HepG2 (cell line): Measurements from ENCODE around the gene TRAP1. TPM values are rescaled to one million over a fixed set of nuclear protein-coding genes. Genes with fewer than 3 reads are reported as not detected.

Experiments
- ATAC-seq: fragments of 200-7000 bp; cut with Tn5 transposase; 3 replicates; pipeline ENCODE4 v1.9.1; 2020; ENCODE audit warnings: mild to moderate bottlenecking, moderate library complexity
- BruUV-seq: library from RNA; stranded (reverse); fragments of 400-500 nt; replicated peaks from 2 replicates; lab custom pipeline; 2021; lab: Mats Ljungman, UMichigan
- CTCF ChIA-PET: fragments of 300-600 bp; formaldehyde crosslinking; extraction: SDS; loops from one replicate; lab custom pipeline; 2021; ENCODE audit warnings: low total read pairs, inconsistent platforms, low intra/inter-chr PET ratio; lab: Yijun Ruan, JAX
- POLR2A ChIA-PET: fragments of 350-600 bp; sonication (Branson Sonifier 250); formaldehyde crosslinking; loops from one replicate; lab custom pipeline; 2020; ENCODE audit warnings: antibody characterized with exemption, inconsistent platforms; lab: Yijun Ruan, JAX
- DNase-seq: peaks from one replicate; pipeline ENCODE4 v3.0.0-alpha.2; 2015; ENCODE audit warnings: low spot score
- FAIRE-seq: peaks from 3 replicates; lab custom pipeline; 2011; peaks lifted over from hg19 to GRCh38; lab: Jason Lieb, UNC
- H2AFZ ChIP-seq: one replicate; pipeline ENCODE4 v1.6.1; 2011; ENCODE audit warnings: low read length, inconsistent platforms
- H3K27ac ChIP-seq: fragments of 300-600 bp; 3 replicates; pipeline ENCODE4 v1.8.0; 2011; ENCODE audit warnings: mixed run types, mild to moderate bottlenecking, mixed read lengths, low read length, inconsistent platforms; ENCODE audit not compliant: insufficient read depth; ENCODE audit errors: extremely low read length
- H3K27me3 ChIP-seq, 2 experiments: fragments of 200-600 bp in 1 of 2; 2 replicates in 1 of 2; 3 replicates in 1 of 2; pipeline versions ENCODE4 v1.6.0 to v1.8.0; 2011; ENCODE audit warnings: low read length in 2 of 2, mild to moderate bottlenecking in 2 of 2, moderate library complexity in 2 of 2, inconsistent platforms in 1 of 2; ENCODE audit not compliant: insufficient read depth in 2 of 2, control insufficient read depth in 1 of 2
- H3K36me3 ChIP-seq, 2 experiments: fragments of 200-600 bp in 1 of 2; replicated peaks in 1 of 2; 2 replicates in 1 of 2; 3 replicates in 1 of 2; pipeline versions ENCODE4 v1.5.1 to v1.8.0; 2011; ENCODE audit warnings: low read length in 2 of 2, inconsistent platforms in 1 of 2; ENCODE audit not compliant: insufficient read depth in 2 of 2, control insufficient read depth in 1 of 2
- H3K4me1 ChIP-seq: 2 replicates; pipeline ENCODE4 v1.5.1; 2012; ENCODE audit warnings: low read length, inconsistent platforms; ENCODE audit not compliant: insufficient read depth
- H3K4me2 ChIP-seq: 2 replicates; pipeline ENCODE4 v1.6.0; 2011; ENCODE audit warnings: low read depth, low read length, inconsistent platforms
- H3K4me3 ChIP-seq, 3 experiments: fragments of 200-600 bp in 1 of 3; sonication (generic), shearing (Covaris generic) in 1 of 3; replicated peaks in 1 of 3; 2 replicates each; pipeline ENCODE4 v1.5.1; 2011 to 2016; ENCODE audit warnings: low read length in 3 of 3, inconsistent platforms in 2 of 3, low read depth in 2 of 3, mild to moderate bottlenecking in 2 of 3, control low read depth in 1 of 3, mixed read lengths in 1 of 3; ENCODE audit not compliant: insufficient read depth in 1 of 3
- H3K79me2 ChIP-seq: one replicate; pipeline ENCODE4 v1.6.1; 2011; ENCODE audit warnings: low read length, inconsistent platforms; ENCODE audit not compliant: insufficient read depth
- H3K9ac ChIP-seq: 2 replicates; pipeline ENCODE4 v1.6.0; 2011; ENCODE audit warnings: mild to moderate bottlenecking, low read depth, low read length, inconsistent platforms; ENCODE audit not compliant: insufficient read depth
- H3K9me3 ChIP-seq: 2 replicates; pipeline ENCODE4 v1.5.1; 2012; ENCODE audit warnings: mild to moderate bottlenecking, low read length
- H4K20me1 ChIP-seq: 2 replicates; pipeline ENCODE4 v1.6.0; 2011; ENCODE audit warnings: inconsistent platforms, mild to moderate bottlenecking, low read length, moderate library complexity; ENCODE audit not compliant: insufficient read depth
- AGO2 ChIP-seq: fragments of 200-400 bp; formaldehyde crosslinking; optimal IDR thresholded peaks from 2 replicates; pipeline ENCODE3; 2017; ENCODE audit warnings: mild to moderate bottlenecking, low read depth, low read length, moderate library complexity
- ATF3 ChIP-seq: sonication (generic); formaldehyde crosslinking; IDR thresholded peaks from 2 replicates; pipeline ENCODE4 v1.4.0; 2020; ENCODE audit warnings: missing genetic modification reagents
- HHEX ChIP-seq: IDR thresholded peaks from 2 replicates; pipeline ENCODE4 v1.6.1; 2016; ENCODE audit warnings: control low read depth
- HIVEP1 ChIP-seq: sonication (generic); formaldehyde crosslinking; IDR thresholded peaks from 2 replicates; pipeline ENCODE4 v1.4.0; 2020; ENCODE audit warnings: mild to moderate bottlenecking, missing genetic modification reagents
- HNF4A ChIP-seq: sonication (generic); formaldehyde crosslinking; IDR thresholded peaks from 2 replicates; pipeline ENCODE4 v1.4.0; 2020; ENCODE audit warnings: missing genetic modification reagents
- KAT8 ChIP-seq: IDR thresholded peaks from 2 replicates; pipeline ENCODE4 v1.6.1; 2016; ENCODE audit warnings: missing genetic modification reagents, missing compliant biosample characterization
- NCOA2 ChIP-seq: sonication (generic); formaldehyde crosslinking; IDR thresholded peaks from 2 replicates; pipeline ENCODE4 v1.8.0; 2022; ENCODE audit warnings: inconsistent platforms
- NFAT5 ChIP-seq: sonication (generic); formaldehyde crosslinking; IDR thresholded peaks from 2 replicates; pipeline ENCODE4 v1.4.0; 2020; ENCODE audit warnings: missing genetic modification reagents
- NFIC ChIP-seq: IDR thresholded peaks from 2 replicates; pipeline ENCODE4 v1.6.1; 2012; ENCODE audit warnings: mild to moderate bottlenecking, low read length, inconsistent platforms
- PBX3 ChIP-seq: sonication (generic); formaldehyde crosslinking; IDR thresholded peaks from 2 replicates; pipeline ENCODE4 v1.8.1; 2023; ENCODE audit warnings: missing genetic modification reagents, inconsistent platforms, borderline replicate concordance
- RORA ChIP-seq: sonication (generic); formaldehyde crosslinking; IDR thresholded peaks from 2 replicates; pipeline ENCODE4 v1.5.0; 2020; ENCODE audit warnings: mild to moderate bottlenecking, missing genetic modification reagents, moderate library complexity
- ZBTB25 ChIP-seq: IDR thresholded peaks from 2 replicates; pipeline ENCODE4 v1.6.1; 2018; ENCODE audit warnings: missing genetic modification reagents
- ZBTB38 ChIP-seq: sonication (generic); formaldehyde crosslinking; IDR thresholded peaks from 2 replicates; pipeline ENCODE4 v1.5.1; 2020; ENCODE audit warnings: mild to moderate bottlenecking, missing genetic modification reagents
- ZNF282 ChIP-seq: fragments of 450-650 bp; IDR thresholded peaks from 2 replicates; pipeline ENCODE4 v1.6.1; 2018; ENCODE audit not compliant: partially characterized antibody
- ZNF451 ChIP-seq: sonication (generic); formaldehyde crosslinking; IDR thresholded peaks from 2 replicates; pipeline ENCODE4 v1.5.0; 2020; ENCODE audit warnings: mild to moderate bottlenecking, missing genetic modification reagents
- ZNF567 ChIP-seq: sonication (generic); formaldehyde crosslinking; IDR thresholded peaks from 2 replicates; pipeline ENCODE4 v1.8.1; 2023; ENCODE audit warnings: mild to moderate bottlenecking, missing genetic modification reagents, borderline replicate concordance
- ZNF597 ChIP-seq: sonication (generic); formaldehyde crosslinking; IDR thresholded peaks from 2 replicates; pipeline ENCODE4 v1.5.0; 2020; ENCODE audit warnings: missing genetic modification reagents
- WGBS: methylation state at CpG from one replicate; pipeline ENCODE4 v1.1.6; 2017; ENCODE audit warnings: low lambda C conversion rate; 5-methylcytosine and 5-hydroxymethylcytosine counted together
- in situ Hi-C: cut with HindIII; loops from 2 replicates; pipeline ENCODE4 v1.10.0; 2017; ENCODE audit warnings: low pct_unique_long_range_greater_than_20kb; ENCODE audit not compliant: extremely low pct_ligation_motif_present
- intact Hi-C: fragments of 100-400 bp; cut with micrococcal nuclease; formaldehyde crosslinking; loops from one replicate; pipeline ENCODE4 v1.10.0; 2022; ENCODE audit not compliant: unreplicated experiment
- polyA plus RNA-seq, 8 experiments: library from polyadenylated mRNA; depleted of rRNA in 3 of 8; stranded (reverse) in 7 of 8; unstranded in 1 of 8; fragments of >200 nt; fragmentation: Illumina TruSeq in 4 of 8; extraction: Trizol in 4 of 8; gene quantifications; 2 replicates each; pipeline versions ENCODE4 v1.2.1 to v1.2.3, GENCODE V29; 2011 to 2016; ENCODE audit warnings: low read depth in 4 of 8, missing spikeins in 1 of 8, mixed read lengths in 1 of 8; ENCODE audit not compliant: insufficient read depth in 1 of 8
- total RNA-seq, 5 experiments: library from RNA; depleted of rRNA; stranded (reverse); fragments of >200 nt; fragmentation: Illumina TruSeq; extraction: Trizol; gene quantifications; 2 replicates each; pipeline ENCODE4 v1.2.3, GENCODE V29; 2016; ENCODE audit warnings: low read depth in 1 of 5

TRAP1 gene
- total and polyA plus RNA-seq, 2 of the 13 experiments (the other 11 are each of a cell fraction or from before 2014, with no cell fraction given), result 127 to 240 TPM

- no TSS peak for BruUV-seq
- Histone ChIP-seq H3K9me3 (no peaks in the 10 kb centered on the region), H3K36me3 (peaks cover 35 to 75% of the 10 kb centered on the region in 2 experiments), H3K27me3 (no peaks in the 10 kb centered on the region), H3K4me2 (no peak overlapping the region), H3K27ac (no peak overlapping the region), H3K79me2 (no peaks in the 10 kb centered on the region), H3K4me1 (no peaks in the 10 kb centered on the region), H3K9ac (no peak overlapping the region), H2AFZ (no peak overlapping the region), H4K20me1 (no peaks in the 10 kb centered on the region), H3K4me3 (no peak overlapping the region)
- CTCF ChIA-PET, result no interaction called here
- in situ Hi-C loops (no loop called here), intact Hi-C loops (no loop called here)
- POLR2A ChIA-PET, result no interaction called here
- no peak for FAIRE-seq
- 98% methylated on average over 25 of the region's 25 CpGs for WGBS
- DNase-seq, result no peak
- ATAC-seq, result no peak
- no peak for TF ChIP-seq NFAT5 (CRISPR knock-in tag)
- TF ChIP-seq ZBTB25 (CRISPR knock-in tag), result no peak
- TF ChIP-seq PBX3 (CRISPR knock-in tag), result no peak
- TF ChIP-seq ZNF282, result no peak
- TF ChIP-seq ATF3, result no peak
- no peak for TF ChIP-seq ZNF451 (CRISPR knock-in tag)
- TF ChIP-seq HNF4A (CRISPR knock-in tag), result no peak
- TF ChIP-seq ZNF597 (CRISPR knock-in tag), result no peak
- no peak for TF ChIP-seq ZBTB38
- no peak for TF ChIP-seq NFIC
- TF ChIP-seq AGO2, result no peak
- no peak for TF ChIP-seq RORA (CRISPR knock-in tag)
- no peak for TF ChIP-seq NCOA2
- no peak for TF ChIP-seq HHEX (CRISPR knock-in tag)
- TF ChIP-seq HIVEP1 (CRISPR knock-in tag), result no peak
- no peak for TF ChIP-seq KAT8
- TF ChIP-seq ZNF567 (CRISPR knock-in tag), result no peak
These were observed 44.9 kb upstream of the TRAP1 start for GRCh38 chr16:3762107-3762750.
